Femur (tissue), 1 donor: ENCODE data around the gene OR2T33.
"Not testable (repeated sequence)": the region's sequence is repeated elsewhere in the genome, so short reads cannot be mapped to it uniquely, and the experiment has no call there.

Experiments
- DNase-seq: peaks from one replicate; pipeline ENCODE4 v3.0.0-alpha.2; 2017

Gene OR2T33, protein sequence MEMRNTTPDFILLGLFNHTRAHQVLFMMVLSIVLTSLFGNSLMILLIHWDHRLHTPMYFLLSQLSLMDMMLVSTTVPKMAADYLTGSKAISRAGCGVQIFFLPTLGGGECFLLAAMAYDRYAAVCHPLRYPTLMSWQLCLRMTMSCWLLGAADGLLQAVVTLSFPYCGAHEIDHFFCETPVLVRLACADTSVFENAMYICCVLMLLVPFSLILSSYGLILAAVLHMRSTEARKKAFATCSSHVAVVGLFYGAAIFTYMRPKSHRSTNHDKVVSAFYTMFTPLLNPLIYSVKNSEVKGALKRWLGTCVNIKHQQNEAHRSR

DNA sequence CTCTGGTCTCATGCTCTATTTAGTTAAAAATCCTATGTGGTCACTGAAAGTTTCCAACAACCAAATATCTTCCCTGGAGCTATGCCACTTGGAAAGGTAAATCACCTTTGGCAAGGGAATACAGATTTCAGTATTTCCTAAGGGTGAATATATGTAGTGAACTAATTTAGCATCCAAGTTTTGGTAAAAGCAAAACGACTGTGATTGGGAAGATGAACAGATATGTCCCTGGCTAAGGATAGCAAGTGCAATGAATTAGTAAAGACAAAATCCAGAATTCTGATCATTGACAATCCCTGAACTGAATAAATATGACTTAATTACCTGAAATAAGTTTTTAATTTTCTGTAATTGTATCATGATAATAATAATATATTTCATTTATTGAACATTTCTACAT is at the start of gene OR2T33:
OR2T33 (minus strand) TSS at position 101 of the 400 bp plus-strand sequence. CDS start 4,162 bp downstream, outside the sequence.
- DNase-seq, result no peak

DNA sequence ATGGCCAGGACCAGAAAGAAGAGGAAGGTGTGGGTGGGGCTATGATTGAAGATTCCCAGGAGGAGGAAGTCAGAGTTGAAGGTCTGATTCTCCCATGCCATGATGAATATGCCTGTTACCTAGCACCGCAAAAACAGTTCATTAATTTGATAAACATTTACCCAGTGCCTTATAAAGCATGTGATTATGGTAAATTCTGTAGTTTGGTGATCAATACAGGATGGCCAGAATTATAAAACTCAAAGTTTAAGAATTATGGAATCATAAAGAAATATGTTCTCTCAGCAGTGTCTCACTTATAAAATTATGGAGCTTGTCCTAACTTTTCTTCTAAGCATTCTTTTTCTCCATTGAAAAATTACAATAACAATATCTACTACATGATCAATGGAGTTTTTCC is 46.7 kb upstream of the OR2T33 start, which contains the start of gene OR2M7:
OR2M7 (minus strand) TSS at position 101 of the 400 bp plus-strand sequence; CDS start at position 101, 0 bp downstream.
- no peak for DNase-seq

DNA sequence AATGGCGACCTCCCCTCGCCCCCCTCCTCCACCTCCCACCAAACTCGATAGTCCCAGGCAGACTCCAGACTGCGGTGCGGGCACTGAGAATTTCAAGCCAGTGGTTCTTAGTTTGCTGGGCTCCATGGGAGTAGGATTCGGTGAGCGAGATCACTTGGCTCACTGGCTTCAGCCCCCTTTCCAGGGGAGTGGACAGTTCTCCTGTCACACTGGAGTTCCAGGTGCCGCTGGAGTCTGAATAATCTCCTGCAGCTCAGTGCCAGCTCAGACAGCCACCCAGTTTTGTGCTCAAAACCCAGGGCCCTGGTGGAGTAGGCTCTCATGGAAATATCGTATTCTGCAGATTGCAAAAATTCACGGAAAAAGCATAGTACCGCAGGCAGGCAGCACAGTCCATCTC is 39.0 kb upstream of the OR2T33 start:
- no peak for DNase-seq

DNA sequence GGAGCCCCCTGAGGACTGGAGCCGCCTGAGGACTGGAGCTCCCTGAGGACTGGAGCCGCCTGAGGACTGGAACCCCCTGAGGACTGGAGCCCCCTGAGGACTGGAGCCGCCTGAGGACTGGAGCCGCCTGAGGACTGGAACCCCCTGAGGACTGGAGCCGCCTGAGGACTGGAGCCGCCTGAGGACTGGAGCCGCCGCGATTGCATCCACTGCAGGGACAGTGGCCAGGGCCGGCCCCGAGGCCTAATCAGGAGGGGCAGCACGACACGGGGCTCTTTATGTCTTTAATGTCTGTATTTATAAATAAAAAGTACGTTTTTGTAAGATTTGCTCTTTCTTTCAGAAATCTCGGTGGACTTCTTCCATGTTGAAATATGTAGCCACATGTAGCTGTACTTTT is 29.0 kb upstream of the OR2T33 start:
- DNase-seq, result not testable (repeated sequence)

DNA sequence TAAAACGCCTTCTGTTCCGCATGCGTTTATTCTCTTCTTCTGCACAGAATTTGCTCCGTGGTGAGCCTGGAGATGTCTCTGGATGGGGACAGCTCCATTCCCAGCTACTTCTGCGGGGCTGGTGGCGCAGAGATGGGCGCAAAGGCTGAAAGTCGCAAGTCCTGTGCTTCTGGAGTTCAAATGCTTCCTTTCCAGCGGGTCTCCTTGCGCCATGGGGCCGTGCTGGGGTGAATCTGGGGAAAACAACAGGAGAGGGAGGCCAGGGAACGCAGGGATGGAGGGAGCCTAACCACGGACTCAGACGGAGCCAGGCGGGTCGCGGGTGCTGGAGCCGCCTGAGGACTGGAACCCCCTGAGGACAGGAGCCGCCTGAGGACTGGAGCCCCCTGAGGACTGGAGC is 28.3 kb upstream of the OR2T33 start:
- no peak for DNase-seq

DNA sequence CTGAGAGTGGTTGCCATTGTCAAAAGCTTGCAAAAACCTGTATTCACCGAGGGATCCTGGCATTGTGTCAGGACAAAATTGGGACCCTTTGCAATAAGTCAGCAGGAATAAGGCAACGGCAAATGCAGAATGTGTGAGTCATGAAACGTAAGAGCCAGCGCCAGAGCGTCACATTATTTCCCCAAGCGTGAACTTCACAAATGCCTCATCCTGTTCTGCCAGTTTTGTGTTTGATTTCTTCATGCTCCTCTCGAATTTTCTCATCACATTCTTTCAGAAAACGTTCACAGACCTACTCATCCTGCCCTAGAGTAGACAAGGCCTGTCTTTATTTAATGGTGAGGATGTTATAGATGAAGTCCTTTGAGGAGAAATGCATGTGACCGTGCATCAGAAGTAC is 27.9 kb upstream of the OR2T33 start:
- DNase-seq, result not testable (repeated sequence)

DNA sequence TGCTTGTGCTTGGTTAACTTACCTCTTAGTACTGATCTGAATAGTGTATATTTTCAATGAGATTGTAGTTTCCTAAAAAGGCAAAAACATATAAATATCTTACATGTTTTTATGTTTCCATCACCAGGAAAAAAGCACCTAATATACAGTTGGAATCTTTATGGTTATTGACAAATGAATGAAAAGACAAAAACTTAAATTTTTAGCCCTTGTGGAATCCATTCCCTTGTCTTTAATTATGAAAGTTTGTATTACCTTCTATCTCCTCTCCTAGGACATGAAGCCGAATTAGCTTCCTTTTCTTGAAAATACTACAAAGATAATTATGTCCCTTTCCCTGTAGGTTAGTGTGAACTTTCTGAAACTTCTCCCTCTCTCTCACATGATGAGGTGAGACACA is 25.5 kb upstream of the OR2T33 start, which contains the start of gene OR2T12:
OR2T12 (minus strand) TSS at position 101 of the 400 bp plus-strand sequence. CDS start 7,846 bp downstream, outside the sequence.
- no peak for DNase-seq

DNA sequence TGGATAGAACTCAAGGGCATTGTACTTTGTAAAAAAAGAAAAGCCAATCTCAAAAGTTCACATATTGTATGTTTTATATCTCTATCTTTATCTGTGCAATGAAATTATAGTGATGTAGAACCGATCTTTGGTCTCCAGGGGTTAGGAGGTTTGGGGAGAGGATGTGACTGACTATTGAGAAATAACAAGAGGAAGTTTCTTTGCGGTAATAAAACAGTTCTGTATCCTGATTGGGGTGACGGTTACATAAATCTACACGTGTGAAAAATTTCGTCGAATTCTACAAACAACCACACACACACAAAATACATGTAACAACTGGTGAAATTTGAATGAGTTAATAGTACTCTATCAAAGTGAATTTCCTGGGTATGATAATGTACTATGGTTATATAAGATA is 10.6 kb upstream of the OR2T33 start:
- no peak for DNase-seq

DNA sequence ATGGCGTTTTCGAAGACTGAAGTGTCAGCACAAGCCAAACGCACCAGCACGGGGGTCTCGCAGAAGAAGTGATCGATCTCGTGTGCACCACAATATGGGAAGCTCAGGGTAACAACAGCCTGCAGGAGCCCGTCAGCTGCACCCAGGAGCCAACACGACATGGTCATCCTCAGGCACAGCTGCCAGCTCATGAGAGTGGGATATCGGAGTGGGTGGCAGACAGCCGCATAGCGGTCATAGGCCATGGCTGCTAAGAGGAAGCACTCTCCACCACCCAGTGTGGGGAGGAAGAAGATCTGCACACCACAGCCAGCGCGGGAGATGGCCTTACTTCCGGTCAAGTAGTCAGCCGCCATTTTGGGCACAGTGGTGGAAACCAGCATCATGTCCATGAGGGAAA is 4.6 kb downstream of the OR2T33 start:
- not testable (repeated sequence) for DNase-seq

DNA sequence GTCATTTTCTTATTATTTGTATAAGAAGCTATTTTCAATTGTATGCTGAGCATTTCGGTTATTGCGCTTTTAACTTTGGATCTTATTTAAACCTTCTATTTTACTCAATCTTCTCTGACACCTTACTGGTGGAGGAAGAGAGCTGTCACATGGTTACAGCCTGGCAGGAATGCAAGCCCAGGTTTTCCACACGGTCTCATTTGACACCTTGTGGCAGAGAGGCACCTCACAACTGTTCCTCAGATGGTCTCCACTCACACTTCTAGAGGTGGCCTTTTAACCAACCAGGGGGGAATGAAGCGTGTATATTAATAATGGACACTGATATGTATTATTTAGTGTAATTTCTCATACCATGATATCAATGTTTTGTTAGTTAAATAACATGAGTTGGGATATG is 9.6 kb downstream of the OR2T33 start:
- no peak for DNase-seq

DNA sequence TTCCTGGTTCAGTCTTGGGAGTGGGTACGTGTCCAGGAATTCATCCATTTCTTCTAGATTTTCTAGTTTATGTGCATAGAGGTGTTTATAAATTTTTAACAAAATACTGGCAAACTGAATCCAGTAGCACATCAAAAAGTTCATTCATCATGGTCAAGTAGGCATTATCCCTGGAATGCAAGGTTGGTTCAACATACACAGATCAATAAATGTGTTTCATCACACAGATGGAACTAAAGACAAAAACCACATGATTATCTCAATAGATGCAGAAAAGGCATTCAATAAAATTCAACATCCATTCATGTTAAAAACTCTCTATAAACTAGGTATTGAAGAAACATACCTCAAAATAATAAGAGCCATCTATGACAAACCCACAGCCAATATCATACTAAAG is 18.5 kb downstream of the OR2T33 start:
- not testable (repeated sequence) for DNase-seq

DNA sequence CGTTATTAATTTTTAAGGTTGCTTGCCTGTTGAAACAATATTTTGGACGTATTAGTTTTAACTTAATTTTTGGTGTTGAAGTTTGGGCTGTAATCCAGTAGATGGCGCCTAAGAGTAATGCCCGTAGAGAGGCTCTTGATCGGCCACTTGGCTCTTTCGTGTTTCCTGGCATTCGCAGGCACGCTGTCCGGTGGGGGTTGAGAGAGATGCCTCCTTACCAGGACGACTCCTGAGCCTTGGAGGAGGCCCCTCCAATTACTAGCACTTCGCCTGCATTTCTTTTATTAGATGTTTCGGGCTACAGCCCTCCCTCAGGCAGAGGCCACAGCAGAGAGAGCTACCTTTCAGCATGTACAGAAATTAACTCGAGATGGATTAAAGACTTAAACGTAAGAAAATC is 34.6 kb downstream of the OR2T33 start:
- no peak for DNase-seq

DNA sequence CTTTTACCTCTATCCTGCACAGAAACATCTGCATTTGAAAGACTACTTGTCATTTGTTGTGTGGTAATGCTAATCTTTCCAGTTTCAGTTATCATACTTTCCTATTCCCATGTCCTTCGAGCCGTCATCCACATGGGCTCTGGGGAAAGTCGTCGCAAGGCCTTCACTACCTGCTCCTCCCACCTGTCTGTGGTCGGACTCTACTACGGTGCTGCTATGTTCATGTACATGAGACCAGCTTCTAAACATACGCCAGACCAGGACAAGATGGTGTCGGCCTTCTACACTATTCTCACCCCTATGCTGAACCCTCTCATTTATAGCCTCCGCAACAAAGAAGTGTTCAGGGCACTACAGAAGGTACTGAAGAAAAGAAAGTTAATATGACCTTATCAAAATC is 38.3 kb downstream of the OR2T33 start:
- DNase-seq, result no peak

DNA sequence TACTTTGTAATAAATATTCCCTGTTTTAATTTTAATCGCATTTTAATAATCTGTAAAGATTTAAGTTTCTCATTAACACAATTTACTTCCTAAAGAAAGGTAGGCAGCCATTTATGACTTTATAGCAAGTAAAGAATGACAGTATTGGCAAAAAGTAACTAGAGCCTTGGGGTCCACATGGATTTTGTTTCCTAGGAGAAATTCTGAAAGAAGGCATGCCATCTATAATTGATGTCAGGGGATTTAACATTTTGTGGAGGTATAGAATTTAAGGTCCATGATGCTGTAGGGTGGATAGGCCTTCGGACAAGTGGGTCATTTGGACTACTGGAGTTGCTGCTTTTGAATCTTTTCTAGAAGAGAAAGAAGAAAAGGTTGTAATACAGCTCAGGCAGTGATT is 46.7 kb downstream of the OR2T33 start, which contains the start of gene OR2M4:
OR2M4 (plus strand) TSS at position 301 of the 400 bp plus-strand sequence. CDS start 7,512 bp downstream, outside the sequence.
- DNase-seq, result no peak

DNA sequence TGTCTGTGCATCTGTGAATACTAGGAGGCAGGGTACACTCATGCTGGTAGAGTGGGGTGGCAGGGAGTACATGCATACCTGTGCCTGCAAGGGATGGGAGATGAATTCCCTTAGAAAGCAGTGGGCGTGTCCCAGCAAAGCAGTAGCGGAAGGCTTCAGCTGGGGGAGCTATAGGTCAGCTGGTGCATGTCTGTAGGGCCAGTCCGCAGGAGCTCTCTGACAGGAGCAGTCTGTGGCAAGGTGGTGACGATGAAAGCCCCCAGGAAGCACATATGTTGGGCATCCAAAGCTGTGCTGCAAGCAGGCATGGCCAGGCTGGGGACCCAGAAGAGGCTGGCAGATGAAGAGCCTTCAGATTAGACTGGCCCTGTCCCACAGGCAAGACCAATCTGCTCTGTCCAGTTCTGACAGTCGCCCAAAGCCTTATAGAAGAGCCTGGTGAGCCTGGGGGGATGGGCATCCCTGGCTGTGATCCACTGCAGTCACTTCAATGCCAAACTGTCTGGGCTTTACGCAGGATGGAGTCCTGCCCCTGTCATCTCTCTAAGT is 48.3 kb downstream of the OR2T33 start:
- DNase-seq, result no peak

DNA sequence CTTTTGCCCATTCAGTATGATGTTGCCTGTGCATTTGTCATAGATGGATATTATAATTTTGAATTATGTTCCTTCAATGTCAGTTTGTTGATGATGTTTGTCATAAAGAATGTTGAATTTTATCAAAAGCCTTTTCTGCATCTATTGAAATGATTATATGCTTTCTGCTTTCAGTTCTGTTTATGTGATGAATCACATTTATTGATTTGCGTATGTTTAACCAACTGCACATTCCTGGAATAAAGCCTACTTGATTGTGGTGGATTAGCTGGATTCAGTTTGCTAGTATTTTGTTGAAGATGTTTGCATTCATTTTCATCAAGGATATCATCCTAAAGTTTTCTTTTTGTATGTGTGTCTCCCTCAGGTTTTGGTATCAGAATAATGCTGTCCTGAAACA is 52.2 kb downstream of the OR2T33 start:
- no peak for DNase-seq
